GM19351 (cell line): Measurements from ENCODE around the gene MIEN1.
A peak's percentile ranks its signal among the peaks of the same experiment; 100 is the strongest.
"Not testable (repeated sequence)": the region's sequence is repeated elsewhere in the genome, so short reads cannot be mapped to it uniquely, and the experiment has no call there.

Experiments used
- ATAC-seq: cut with Tn5 transposase; IDR thresholded peaks from one replicate; pipeline ENCODE4 v1.9.1; 2021; ENCODE audit warnings: mild to moderate bottlenecking, moderate library complexity; ENCODE audit not compliant: unreplicated experiment

The MIEN1 gene

DNA sequence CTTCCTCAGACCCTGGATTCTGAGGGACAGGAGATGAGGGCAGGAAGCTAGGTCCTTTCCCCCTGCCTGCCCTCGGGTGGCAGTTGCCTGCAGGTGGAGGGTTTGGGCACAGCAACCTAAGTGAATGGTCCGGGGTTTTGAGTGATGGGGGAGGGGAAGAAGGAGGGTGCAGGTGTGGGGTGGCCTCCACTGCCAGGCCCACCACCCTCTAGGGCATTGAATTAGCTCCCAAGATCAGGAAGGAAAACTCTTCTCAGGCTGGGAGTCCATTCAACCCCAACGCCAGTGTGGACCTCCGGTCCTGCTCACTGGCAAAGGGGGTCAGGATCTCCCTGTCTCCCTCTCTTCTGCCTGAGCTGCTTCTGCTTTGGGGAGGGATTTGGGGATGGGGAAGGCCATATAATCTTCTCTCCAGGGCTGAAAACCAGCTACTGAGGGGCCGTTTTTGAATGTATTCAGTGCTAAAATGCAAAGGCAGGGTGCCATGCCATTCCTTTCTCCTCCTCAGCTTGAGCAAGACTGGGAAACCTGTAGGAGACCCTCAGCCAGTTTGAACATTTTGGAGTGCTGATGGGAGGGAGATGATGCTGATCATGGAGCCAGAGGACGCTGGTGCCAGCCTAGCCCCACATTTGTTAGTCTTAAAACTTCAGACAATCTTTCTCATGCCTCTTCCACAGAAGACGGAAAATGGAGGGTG is 26.2 kb upstream of the MIEN1 start:
- ATAC-seq, result no peak

DNA sequence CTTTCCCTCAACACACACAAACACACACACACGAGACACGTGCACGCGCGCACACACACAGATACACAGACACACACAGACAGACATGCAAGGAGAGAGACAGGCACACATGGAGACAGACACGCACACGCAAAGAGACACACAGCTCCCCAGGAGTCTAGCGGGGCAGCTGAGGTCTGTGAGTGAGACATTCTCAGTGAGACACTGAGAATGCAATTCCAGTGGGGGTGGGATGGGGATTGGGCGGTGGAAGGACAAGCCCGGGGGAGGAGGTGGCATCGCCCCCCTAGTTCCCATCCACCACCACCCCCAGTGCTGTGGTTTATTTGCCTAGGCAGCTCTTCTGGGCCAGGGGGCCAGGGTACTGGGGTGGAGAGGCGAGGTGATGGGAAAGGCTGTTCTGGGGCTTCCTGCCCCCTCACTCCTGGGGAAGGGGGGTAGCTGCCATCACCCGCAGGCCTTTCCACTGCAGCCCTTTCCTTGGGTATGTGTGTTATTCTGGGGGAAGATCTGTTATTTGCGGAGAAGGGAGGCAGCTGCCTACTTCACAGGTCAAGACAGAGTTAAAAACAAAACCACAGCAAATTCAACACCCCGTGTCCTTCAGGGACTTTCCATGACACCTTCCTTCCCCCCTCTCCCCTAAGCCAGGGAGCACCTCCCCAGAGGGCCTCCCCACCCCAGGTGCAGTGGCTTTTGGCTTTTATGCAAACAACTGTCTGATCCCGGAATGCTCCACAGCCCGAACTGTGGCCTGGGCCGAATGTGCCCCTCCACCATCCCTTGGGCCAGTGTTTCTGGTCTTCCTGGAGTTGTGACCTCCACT is 25.4 kb upstream of the MIEN1 start:
- ATAC-seq, result no peak

DNA sequence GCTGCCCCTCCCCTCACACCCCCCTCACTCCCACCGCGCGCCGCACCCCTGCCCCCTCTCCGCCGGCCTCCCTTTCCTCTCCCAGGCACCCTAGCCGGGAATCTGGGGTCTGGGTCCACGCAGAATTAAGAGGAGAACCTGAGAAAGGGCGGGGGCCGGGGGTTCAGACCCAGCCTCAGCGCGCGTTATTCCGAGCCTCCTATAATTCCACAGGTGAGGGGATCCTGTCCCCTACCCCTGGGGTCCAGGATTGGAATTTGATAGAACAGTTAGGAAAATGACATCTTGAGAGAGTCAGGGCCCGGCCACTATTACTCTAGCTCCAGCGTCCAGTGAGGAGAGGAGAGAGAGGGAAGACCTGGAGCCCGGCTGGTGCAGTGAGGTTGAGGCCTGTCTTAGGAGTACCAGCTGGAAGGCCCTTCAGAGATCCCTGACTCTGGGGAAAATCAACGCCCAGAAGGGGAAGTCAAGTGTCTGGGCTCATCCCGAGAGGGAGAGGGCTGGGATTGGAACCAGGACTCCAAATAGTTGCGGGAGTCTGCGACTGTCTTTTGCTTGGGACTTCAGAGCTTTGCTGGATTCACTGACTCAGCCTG is 24.7 kb upstream of the MIEN1 start:
- no peak for ATAC-seq

DNA sequence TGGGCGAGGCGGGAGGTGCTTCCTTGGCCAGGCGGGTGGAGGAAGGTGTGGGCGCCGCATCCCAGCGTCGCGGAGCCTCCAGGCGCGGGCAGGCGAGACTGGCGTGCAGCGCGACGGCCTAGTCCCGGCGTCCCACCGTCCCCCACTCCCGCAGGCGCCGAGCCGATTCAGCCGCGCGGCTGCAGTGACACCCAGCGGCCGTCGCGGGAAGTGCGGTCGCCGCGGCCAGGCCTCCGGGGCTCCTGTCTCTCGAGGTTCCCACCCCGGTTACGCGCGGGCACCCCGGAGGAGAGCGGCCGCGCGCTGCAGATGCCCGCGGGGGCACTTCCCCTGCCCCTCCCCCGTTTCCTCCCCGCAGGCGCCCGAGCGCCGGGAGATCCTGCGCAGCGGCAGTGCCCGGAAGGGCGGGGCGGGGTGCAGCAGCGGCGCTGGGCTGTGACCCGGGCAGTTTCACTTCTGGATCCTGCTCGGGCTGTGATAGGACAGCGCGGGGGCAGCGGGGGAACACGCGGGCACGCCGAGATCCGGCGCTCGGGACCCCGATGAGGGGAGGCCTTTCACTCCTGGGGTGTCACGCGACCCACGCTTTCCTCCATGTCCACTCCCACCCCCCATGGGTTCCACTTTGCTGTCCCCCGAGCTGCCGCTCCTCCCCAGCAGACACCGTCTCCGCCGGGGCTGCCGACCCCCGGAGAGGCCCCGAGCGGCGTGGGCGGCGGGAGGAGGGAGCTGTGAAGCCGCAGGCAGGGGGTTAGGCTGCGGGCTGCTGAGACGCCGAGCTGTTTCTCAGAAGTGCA is 24.0 kb upstream of the MIEN1 start:
- ATAC-seq, result peak; percentile 62

DNA sequence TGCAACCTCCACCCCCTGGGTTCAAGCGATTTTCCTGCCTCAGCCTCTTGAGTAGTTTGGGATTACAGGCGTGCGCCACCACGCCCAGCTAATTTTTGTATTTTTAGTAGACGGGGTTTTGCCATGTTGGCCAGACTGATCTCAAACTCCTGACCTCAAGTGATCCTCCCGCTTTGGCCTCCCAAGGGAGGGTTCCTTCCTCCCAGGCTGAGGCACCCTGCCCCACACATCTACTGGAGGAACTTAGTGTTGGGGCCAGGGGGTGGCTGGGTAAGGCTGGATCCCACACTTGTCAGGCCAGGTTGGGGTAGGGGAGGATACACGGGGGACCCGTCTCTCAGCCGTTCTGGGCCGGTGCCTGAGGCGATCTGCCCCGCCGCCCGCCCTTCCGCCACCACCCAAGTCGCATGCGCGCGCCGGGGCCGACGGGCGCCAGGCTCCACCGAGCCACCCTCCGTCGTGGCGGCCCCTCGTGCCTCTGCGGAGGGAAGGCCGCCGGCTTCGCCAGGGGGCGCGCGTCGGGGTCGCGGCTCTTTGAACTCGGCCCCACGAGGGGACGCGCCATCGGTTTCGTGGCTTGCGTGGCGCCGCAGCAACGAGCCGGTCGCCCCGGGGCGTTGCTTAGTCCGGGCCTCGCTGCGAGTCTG is 23.3 kb upstream of the MIEN1 start:
- ATAC-seq, result peak; percentile 8

DNA sequence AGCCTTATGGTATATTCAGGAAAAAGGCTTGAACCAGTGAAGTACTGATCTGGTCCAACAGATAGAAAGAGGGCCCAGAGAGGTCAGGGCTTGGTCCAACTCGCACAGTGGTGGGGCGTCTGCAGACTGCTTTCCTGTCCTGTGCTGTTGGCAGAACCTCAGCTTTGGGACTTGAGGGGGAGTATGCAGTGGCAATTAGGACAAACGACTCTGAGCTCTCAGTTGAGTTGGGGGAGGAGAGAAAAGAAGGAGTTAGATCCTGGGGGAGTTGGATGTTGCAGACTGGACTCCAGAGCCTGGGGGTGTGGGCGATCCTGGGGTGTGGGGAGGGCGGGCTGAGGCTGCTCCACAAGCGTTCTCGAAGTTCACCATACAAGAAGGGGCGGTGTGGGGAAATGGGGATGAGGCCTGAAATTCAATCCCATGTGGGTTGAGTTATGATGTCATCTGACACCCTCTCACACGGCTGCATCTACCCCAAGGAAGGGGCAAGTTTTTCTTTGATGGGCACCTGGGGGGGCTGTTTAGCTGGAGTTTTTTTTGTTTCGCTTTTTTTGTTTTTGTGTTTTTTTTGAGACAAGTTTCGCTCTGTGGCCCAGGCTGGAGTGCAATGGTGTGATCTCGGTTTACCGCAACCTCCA is 22.0 kb upstream of the MIEN1 start:
- ATAC-seq, result no peak

DNA sequence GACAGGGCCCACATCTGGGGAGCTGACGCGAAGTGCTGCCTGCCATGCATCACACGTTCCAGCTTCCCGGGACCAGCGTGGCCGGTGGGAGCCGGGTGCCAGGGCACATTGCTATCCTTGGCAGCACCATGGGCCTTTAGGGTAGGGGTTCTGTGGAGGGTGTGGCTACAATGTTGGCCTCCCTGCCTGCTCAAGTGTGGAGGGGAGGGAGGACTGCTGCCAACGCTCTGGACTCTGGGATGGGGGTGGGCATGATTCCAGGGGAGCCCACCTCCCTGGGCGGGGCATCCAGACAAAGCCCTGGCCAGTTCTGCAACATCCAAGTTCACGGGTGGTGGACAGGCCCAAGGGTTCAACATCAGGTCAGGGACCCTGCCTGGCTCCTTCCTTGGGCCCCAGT is 21.3 kb upstream of the MIEN1 start:
- no peak for ATAC-seq

DNA sequence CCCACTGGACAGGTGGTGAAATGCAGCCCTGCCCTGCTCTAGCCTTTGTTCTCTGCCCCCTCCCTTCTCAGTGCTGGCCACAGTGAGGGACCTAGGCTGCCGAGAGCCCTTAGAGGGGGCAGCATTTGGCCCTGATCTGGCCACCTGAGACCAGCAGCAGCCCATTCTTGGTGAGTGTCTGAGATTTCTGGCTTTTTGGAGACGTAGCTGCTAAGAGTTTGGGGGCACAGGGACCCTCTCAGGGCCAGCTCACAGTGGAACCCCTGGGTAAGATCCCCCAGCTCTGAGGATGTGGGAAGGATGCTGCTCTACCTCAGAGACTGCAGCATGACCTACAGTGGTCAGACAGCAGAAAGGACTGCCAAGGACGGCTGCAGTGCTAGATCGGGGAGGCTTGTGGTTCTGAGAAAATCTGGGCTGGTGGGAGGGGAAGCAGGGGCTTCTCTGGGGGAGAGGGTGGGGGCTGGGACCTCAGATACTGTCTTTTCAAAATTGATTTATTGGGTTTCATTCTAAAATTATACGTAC is 20.7 kb upstream of the MIEN1 start:
- no peak for ATAC-seq

DNA sequence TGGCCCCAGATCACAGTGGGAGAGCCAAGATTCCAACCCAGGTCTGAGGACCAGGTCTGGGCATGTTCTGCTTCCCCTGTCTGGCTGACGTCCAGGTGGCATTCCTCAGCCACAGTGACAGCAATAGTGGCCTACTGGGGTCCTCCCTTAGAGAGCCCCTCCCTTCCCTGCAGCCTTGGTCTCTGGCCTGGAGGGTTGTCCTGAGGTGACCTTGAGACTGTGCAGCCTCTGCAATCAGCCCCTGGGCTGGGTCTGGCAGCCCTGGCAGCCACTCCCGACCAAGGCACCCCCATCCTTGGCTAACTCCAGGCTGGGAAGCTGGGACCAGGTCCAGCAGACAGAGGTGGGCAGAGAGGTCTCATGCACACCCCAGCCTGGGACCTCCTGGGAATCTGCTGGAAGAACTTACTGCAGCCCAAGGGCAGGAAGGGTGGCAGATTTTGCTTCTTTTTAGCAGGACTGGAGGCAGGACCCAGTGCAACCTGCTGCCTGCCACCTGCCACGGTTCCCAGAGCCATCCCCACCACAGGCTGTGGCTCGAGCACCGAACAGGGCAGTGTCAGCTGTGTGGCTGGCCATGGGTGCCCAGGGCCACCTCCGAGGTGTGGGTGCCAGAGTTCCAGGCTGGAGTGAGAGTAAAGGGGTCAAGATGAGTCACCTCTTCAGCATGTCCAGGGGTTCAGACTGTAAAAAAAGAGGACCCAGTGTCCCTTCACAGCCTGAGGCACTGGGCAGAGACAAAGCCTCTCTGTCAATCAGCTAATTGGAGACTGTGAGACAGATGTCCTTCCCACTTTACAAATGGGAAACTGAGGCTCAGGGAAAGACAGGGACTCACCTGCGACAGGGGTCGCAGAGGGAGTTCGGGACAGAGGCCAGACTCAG is 20.0 kb upstream of the MIEN1 start:
- no peak for ATAC-seq

DNA sequence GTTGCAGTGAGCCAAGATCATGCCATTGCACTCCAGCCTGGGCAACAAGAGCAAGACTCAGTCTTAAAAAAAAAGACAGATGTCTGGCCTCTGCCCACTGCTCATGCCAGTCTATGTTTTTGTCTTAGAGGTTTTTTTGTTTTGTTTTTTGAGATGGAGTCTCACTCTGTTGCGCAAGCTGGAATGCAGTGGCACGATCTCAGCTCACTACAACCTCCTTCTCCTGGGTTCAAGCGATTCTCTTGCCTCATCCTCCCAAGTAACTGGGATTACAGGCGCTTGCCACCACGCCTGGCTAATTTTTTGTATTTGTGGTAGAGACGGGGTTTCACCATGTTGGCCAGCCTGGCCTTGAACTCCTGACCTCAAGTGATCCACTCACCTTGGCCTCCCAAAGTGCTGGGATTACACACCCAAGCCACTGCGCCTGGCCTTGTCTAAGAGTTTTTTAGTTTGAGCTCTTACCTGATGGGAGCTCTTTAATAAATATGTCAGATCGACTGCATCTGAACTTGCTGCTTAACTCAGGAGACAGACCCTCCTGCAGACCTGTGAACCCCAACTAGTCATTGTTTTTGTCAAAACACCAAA is 18.2 kb upstream of the MIEN1 start:
- not testable (repeated sequence) for ATAC-seq

DNA sequence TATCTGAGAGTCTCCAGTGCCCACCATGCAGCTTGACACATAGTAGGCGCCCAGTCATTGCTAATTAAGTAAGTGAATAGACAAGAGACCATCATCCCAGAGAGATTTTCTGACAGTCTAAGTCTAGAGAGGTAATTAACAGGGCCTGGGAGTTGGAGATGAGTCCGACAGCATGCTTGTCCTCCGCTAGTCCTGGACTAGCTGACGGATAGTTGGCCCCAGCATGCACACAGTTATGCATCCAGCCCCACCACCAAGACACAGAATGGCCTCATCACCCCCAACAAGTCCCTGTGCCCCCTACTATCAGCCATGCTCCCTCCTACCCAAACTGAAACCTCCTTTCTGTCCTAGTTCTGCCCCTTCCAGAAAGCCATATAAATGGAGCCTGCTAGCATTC is 17.4 kb upstream of the MIEN1 start:
- ATAC-seq, result no peak

DNA sequence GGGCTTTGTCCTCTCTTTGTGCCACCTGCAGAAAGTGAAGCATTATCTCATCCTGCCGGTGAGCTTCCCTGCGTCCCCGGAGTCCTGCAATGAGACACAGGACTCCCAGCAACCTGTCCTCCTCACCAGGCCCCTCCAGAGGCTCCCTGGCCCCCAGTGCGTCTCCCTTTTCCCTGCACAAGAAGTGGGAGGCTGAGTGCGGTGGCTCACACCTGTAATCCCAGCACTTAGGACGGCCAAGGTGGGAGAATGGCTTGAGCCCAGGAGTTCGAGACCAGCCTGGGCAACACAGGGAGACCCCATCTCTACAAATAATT is 15.8 kb upstream of the MIEN1 start:
- ATAC-seq, result no peak

DNA sequence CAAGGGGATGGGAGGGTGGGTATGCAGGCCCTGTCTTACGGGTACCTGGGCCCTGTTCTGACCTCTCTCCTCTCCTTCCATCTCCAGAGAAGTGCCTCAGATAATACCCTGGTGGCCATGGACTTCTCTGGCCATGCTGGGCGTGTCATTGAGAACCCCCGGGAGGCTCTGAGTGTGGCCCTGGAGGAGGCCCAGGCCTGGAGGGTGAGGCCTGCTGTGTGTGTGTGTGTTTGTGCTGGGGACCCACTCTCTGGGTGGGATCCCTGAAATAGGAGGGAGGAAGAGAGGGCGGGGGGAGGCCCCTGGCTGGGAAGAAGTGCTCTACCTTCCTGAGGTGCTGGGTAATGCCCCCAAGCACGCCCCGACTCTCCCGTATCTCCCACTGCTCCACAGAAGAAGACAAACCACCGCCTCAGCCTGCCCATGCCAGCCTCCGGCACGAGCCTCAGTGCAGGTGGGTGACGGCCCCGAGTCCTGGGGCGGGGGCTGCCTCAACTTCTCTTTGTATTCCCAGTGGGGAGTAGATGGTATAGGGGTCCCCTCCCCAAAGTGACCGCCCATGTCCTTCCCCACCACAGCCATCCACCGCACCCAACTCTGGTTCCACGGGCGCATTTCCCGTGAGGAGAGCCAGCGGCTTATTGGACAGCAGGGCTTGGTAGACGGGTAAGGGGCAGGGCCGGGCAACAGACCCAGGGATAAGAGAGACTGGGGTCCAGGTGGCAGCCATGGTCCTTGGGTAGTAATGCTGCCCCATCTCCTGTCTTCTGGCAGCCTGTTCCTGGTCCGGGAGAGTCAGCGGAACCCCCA is 15.2 kb upstream of the MIEN1 start:
- no peak for ATAC-seq

DNA sequence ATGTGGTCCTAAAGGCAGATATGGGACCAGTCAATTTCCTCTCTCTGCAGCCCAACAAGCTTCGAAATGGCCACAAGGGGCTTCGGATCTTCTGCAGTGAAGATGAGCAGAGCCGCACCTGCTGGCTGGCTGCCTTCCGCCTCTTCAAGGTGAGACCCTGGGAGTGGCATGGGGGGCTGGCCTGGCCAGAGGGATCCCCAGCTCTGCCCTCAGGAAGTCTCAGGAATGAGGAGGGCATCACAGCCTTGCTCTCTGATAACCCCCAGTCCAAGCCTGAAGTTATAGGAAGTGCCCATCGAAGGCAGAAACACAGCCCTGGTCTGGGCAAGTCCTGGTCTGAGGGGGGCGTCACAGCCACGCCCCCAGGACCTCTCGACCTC is 14.5 kb upstream of the MIEN1 start:
- ATAC-seq, result no peak

DNA sequence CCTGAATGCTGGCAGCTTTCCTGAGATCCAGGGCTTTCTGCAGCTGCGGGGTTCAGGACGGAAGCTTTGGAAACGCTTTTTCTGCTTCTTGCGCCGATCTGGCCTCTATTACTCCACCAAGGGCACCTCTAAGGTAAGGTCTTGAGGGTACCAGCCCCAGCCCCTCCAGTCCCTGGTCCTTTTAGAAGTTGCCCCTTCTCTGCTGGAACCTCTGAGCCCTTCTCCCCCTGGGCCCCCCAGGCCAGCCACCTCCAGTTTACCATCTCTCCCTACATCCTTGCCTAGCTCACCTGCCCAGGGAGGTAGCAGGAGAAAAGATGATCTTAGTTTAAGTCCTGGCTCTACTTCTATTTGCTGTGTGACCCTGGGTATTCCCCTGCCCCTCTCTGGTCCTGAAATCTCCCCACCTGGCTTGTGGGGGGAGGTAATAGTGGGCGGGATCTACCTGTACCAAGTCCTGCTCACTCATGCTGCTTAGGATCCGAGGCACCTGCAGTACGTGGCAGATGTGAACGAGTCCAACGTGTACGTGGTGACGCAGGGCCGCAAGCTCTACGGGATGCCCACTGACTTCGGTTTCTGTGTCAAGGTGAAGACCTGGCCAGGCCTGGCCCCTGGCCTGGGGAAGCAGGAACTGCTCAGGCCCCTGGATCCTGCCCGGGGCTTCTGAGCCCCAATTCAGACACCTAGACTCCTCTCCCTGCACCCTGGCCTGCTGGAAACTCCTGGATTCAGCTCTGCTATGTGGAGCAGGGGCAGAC is 13.9 kb upstream of the MIEN1 start:
- no peak for ATAC-seq

DNA sequence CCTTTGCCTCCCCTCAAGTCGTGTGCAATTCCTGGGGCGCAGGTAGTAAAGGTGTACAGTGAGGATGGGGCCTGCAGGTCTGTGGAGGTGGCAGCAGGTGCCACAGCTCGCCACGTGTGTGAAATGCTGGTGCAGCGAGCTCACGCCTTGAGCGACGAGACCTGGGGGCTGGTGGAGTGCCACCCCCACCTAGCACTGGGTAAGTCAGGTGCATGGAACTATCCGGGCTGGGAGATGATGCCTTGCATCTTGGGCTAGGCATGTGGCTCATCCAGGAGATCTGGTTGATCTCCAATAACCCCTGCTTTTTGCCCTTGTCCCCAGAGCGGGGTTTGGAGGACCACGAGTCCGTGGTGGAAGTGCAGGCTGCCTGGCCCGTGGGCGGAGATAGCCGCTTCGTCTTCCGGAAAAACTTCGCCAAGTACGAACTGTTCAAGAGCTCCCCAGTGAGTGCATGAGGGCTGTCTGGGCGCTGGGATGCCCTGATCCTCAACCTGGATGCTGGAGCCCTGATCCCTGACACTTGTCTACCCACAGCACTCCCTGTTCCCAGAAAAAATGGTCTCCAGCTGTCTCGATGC is 12.6 kb upstream of the MIEN1 start:
- ATAC-seq, result no peak
